ENCODE data around the gene EPB41L2. TPM values are rescaled to one million over a fixed set of nuclear protein-coding genes. Genes with fewer than 3 reads are reported as not detected.

EPB41L2 gene
- total RNA-seq, 1 experiment from 2014 or later: 74.8 TPM

GRCh38 chr6:131048933-131049515, 14.0 kb downstream of the EPB41L2 start (continued):
- no peak for TF ChIP-seq CTCF (IDR thresholded peaks at IDR 0.05 in 2 of 3, conservative IDR thresholded peaks at IDR 0.05 in 1 of 3; ENCODE audit: borderline replicate concordance in 1 of 3, insufficient read depth in 1 of 3, low read depth in 2 of 3, low read length in 2 of 3)
- no peak for TF ChIP-seq POLR2AphosphoS5 (IDR thresholded peaks at IDR 0.05; ENCODE audit: low read depth, low read length)
- no peak for TF ChIP-seq ZBTB33 (IDR thresholded peaks at IDR 0.05; ENCODE audit: extremely low read depth, insufficient replicate concordance, low read length)
- no peak for TF ChIP-seq SIN3A (IDR thresholded peaks at IDR 0.05; ENCODE audit: low read depth)
- no peak for TF ChIP-seq EGR1 (IDR thresholded peaks at IDR 0.05; ENCODE audit: low read depth)
- no peak for TF ChIP-seq SP1 (IDR thresholded peaks at IDR 0.05; ENCODE audit: low read depth)
- TF ChIP-seq ZFX (IDR thresholded peaks at IDR 0.05): no peak
- TF ChIP-seq POLR2A (IDR thresholded peaks at IDR 0.05; ENCODE audit: borderline replicate concordance, extremely low read depth, insufficient read depth, insufficient read length): no peak
- TF ChIP-seq RAD21 (IDR thresholded peaks at IDR 0.05; ENCODE audit: low read depth): no peak

- Histone ChIP-seq H3K79me2 (ENCODE audit: insufficient read depth, low read length) (peaks cover 56% of the 10 kb centered on the region), H3K27me3 (ENCODE audit: insufficient read depth, low read length) (no peaks in the 10 kb centered on the region), H3K27ac (ENCODE audit: low read depth, low read length) (no peak overlapping the region), H2AFZ (ENCODE audit: low read depth, low read length, poor library complexity, severe bottlenecking) (no peak overlapping the region), H3K4me2 (ENCODE audit: low read length) (no peak overlapping the region), H3K9me3 (ENCODE audit: control insufficient read depth in 1 of 2, insufficient read depth in 1 of 2, low read depth in 1 of 2, low read length in 2 of 2) (no peaks in the 10 kb centered on the region), H3K9me2 (ENCODE audit: insufficient read depth) (no peaks in the 10 kb centered on the region), H3K4me1 (ENCODE audit: control insufficient read depth in 1 of 2, insufficient read depth in 2 of 2, low read length in 2 of 2) (peaks cover 0 to 3% of the 10 kb centered on the region in 2 experiments; a peak in 1 of 4 replicates), H3K4me3 (replicated peaks in 1 of 2; ENCODE audit: low read depth in 1 of 2, low read length in 2 of 2) (no peak overlapping the region), H3K9ac (ENCODE audit: low read length) (no peak overlapping the region), H3K36me3 (ENCODE audit: control insufficient read depth in 1 of 2, insufficient read depth in 2 of 2, low read length in 2 of 2) (no peaks in the 10 kb centered on the region), H4K20me1 (ENCODE audit: insufficient read depth) (no peaks in the 10 kb centered on the region)
- intact Hi-C loops (cut with micrococcal nuclease): no loop called here
- ChIA-PET POLR2A (no interaction called here), CTCF (no interaction called here), RAD21 (ENCODE audit: low non-redundant PET in 1 of 2, low total read pairs in 2 of 2, uncharacterized antibody in 2 of 2, unreplicated experiment in 2 of 2) (no interaction called here)
- no TSS peak for BruUV-seq (replicated peaks)
- ATAC-seq: no peak
- no peak for DNase-seq (ENCODE audit: low read depth, low spot score)
- TF ChIP-seq TCF7L2 (IDR thresholded peaks at IDR 0.05; ENCODE audit: borderline replicate concordance, extremely low read depth, insufficient read depth, insufficient read length) (no peak), REST (IDR thresholded peaks at IDR 0.05; ENCODE audit: low read depth) (no peak), EZH2 (IDR thresholded peaks at IDR 0.05) (no peak), ATF3 (IDR thresholded peaks at IDR 0.05) (no peak), FOSL1 (IDR thresholded peaks at IDR 0.05; ENCODE audit: low read depth) (no peak), RAD21 (IDR thresholded peaks at IDR 0.05; ENCODE audit: low read depth) (no peak)
Measured at GRCh38 chr6:131048459-131048858, 14.6 kb downstream of the EPB41L2 start.
